NCI-H226 (cell line): ENCODE measurements around the gene TRIO.

Experiments used
- DNase-seq: peaks from one replicate; pipeline ENCODE4 v3.0.0-alpha.2; 2015

Gene TRIO

GRCh38 chr5:14171046-14171445 is 27.9 kb downstream of the TRIO start:
- DNase-seq: no peak

GRCh38 chr5:14171621-14172020 is 28.5 kb downstream of the TRIO start:
- DNase-seq: no peak

- no peak for DNase-seq
These were observed 29.1 kb downstream of the TRIO start for GRCh38 chr5:14172149-14172795.

- DNase-seq: no peak
These were observed 30.5 kb downstream of the TRIO start for GRCh38 chr5:14173377-14174229.

DNA sequence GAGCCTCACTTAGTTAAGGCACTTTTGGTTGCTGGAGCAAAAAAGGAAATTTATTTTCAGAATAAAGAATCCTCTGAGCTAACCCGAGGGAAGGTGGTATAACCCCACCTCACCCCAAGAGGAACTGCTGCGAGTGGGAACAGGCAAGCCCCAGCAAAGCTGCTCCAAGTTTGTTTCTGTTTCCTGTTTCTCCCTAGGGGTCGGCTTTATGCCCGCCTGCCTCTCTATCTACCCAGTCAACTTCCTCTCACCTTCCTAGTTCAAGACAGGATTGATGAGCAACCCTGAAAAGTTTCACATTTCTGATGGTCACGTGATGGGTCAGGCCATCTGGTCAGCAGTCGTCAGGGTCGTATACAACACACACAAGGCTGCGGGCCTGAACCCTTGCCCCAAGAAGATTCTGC is 31.1 kb downstream of the TRIO start:
- DNase-seq: no peak

DNA sequence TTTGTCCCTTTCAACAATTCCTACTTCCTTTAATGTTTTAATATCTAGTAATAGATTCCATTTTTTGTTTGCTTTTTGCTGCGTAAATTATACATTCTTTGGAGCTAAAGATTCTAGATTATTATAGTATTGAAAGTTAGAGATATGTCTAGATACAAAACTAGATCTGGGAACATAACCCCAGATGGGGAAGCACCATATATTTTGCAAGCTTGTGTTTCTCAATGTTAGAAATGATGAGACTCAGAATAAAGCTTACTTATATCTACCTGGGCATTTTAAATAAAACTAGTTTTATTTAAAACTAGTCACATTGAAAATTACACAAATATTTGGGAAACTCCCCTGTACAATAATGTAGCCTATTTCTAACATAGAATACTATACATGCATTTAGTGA is 32.2 kb downstream of the TRIO start:
- DNase-seq: no peak

GRCh38 chr5:14176888-14177287 is 33.7 kb downstream of the TRIO start:
- no peak for DNase-seq

GRCh38 chr5:14177634-14178033 is 34.5 kb downstream of the TRIO start:
- DNase-seq: no peak

GRCh38 chr5:14178091-14178490 is 34.9 kb downstream of the TRIO start:
- no peak for DNase-seq

GRCh38 chr5:14178671-14179211 is 35.6 kb downstream of the TRIO start:
- DNase-seq: peak; percentile 84

GRCh38 chr5:14179446-14179845 is 36.3 kb downstream of the TRIO start:
- no peak for DNase-seq

DNA sequence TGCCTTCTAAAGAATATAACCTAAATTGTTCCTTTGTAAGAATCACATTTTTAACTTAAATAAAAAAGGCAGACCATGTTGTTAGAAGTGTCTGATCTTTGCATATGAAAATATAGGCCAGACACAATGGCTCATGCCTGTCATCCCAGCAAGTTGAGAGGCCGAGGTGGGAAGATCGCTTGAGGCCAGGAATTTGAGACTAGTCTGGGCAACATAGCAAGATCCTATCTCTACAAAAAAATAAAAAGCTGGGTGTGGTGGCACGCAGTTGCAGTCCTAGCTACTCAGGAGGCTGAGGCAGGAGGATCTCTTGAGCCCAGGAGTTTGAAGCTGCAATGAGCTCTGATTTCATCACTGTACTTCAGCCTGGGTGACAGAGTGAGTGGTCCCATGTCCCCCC is 37.3 kb downstream of the TRIO start:
- no peak for DNase-seq

- DNase-seq: no peak
These were observed 38.3 kb downstream of the TRIO start for GRCh38 chr5:14181299-14181968.

DNA sequence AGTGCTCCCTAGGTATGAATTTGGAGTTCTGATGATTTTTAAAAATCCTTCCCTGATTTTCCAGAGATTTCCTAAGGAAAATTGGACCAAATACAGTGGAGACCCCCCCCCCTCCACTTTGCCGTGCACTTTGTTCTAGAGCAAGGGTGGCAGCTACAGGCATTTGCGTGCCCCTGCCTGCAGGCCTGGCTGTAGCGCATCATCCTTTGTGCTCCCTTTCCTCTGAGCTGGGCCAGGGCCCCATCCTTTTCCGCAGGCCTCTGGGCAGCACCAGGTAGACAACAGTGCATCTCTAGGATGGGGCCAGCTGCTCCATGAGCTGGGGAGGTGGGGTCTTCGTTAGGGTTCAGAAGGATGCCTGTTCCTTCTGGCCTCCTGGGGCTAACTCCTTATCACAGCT is 39.6 kb downstream of the TRIO start:
- no peak for DNase-seq

DNA sequence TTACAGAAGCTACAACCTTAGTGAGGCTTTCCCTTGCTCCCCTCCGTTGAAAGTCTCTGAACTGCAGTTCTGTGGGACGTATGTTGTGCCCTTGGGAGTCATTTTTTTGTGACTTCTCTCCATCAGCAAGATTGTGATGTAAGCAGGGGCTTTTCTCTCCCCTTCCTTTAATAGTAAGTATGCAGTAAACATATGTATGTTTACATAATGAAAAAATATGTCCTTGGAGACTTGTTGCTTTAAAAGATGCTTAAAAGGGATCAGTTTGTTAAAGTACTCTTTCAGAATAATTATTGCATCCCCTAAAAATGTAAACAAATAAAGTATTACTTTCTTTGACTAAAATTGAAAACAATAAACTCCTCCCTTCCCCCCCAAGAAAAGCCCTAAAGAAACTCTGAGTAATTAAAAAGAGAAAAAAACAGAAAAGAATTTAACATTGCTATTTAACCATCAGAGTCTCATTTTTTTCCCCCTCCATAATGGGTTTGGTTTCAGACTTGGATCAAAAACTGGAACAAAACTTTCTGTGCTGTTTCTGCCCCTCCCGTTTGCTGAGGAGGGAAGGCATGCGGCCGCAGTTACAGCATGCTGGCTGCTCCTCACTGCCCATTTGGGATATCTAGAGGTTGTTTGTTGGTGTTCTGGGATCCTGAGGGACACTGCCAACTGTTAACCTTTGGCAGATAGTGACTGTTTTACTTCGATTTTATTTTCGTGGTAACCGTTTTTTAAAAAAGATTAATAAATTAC is 40.2 kb downstream of the TRIO start:
- DNase-seq: no peak

DNA sequence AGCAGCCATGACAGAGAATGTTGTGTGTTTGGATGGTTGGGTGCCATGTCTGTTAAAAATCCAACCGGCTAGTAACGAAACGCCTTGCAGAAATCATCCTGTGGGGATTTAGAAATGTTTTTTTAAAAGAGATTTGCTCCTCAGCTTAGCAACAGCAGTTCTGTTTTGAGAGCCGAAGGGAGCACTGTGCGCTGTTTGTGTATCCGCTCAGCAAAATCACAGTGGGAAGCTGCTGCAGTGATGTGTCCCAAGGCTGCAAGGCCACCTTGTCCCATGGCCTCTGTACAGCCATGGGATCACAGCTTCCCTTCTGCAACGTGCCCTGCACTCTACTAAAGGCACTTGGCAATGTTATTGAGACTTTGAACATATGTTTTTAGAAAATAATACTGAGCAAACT is 40.9 kb downstream of the TRIO start:
- DNase-seq: no peak

DNA sequence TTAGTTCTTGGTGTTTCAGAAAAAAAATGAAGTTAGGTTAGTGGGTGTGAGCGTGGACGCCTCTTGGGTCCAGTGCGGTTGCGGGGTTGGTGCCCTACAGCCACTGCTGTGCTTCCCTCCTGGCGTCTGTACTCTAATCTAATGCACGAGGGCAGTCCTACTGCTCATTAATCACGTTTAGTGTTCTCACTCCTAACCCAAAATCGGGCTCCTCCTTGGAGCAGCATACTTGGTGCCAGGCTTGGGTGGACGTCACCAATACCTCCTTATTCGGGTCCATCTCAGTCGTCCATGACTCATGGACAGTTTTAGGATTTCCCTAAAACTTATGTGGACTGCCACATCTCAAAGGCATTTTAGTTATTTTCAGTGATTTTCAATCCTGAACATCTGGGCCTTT is 41.6 kb downstream of the TRIO start:
- DNase-seq: no peak

DNA sequence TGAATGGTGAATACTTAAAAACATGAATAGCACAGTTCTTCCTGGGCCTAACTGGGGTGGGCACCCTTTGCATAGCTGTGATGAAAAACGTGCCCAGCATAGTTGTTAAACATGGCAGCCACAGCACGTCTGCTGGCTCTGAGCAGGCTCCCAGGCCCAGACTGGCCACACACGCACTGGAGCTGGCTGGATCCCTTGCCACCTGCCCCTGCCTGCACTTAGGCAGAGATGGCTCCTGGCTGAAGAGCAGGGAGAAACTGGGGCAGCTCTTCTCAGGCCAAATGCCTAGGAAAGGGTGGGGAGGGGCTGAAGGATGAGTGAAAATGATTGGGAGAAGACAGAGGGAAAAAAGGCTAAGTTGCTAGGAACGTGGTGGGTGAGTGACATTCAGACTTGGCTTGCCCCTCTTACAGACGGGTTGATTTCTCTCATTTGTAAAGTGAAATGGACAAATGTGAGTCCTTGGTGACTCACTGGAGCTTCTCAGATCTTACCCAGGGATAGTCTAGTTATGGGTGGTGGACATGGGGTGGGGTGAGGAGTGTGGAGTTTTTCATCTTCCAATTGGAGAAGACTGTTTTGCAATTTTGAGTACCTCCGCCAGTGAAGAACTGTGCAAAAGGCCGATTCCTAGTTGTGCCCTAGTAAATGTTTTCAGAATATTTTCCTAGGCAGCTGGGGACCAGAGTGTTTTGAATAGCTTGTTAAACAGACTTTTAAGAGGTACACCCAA is 42.4 kb downstream of the TRIO start:
- DNase-seq: peak; percentile 75

DNA sequence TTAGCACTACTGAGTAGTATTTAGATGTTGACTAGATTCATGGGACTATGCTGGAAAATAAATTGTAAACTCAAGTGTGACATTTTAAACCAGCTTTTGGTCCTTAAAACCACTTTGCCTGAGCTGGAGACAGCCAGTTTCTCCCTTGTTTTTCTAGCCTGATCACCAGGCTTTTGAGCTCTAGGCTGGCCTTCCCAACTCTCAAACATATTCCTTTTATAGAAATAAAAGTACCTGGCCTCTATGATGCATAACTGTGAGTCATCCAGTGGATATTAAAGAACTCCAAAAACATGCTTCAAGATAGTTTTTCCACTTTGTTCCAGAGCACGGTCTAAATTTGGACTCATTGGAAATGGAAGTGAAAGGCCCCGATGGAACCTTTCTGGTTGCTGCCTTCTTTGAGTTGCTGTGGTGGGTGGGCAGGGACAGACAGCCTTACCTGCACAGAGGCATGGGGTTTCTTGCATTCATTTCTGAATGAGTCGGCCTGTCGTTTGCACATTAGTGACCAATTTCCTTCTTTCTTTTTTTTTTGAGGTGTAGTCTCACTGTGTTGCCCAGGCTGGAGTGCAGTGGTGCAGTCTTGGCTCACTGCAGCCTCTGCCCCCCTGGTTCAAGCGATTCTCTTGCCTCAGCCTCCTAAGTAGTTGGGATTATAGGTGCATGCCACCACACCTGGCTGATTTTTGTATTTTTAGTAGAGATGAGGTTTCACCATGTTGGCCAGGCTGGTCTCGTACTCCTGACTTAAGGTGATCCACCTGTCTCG is 43.1 kb downstream of the TRIO start:
- DNase-seq: peak; percentile 66

DNA sequence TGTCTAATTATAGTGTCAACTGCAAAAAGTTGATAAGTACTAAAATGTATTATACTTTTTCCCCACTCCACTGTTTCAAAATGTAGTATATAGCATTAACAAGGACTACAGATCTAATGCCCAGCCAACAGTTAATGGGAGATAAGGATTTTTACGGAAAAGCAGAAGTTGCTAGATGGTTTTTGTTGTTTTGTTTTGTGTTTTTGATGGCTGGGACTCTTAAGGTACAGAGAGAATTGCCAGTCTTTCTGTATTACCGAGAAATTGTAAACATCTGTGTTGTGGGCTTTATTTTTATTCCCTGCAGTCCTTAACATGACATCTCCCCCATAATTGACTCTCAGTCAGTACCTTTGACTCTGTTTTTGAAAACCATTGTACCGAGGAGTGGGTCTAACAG is 44.0 kb downstream of the TRIO start:
- DNase-seq: no peak

DNA sequence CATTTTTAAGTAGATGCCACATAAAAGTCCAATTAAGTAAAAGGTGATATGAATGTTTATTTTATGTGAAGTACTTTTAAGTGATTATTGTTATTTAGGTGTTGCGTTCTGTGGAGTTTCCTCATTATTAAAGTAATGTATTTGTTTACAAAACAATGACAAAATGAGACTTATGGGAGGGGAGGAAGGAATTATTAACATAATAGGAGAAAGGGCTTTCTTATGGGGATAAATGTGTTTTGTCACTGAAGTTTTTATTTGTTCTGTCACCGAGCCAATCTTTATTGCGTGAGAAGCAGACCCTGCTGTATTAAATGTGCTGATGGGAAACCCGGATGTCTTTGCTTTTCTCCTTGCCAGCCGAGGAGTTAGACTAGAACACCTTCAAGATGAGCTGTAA is 44.5 kb downstream of the TRIO start:
- DNase-seq: no peak
